Caco-2 (cell line): ENCODE results near the gene ULK2. TPM values are rescaled to one million over a fixed set of nuclear protein-coding genes. Genes with fewer than 3 reads are reported as not detected.

Source experiments
- BruUV-seq: library from RNA; stranded (reverse); fragments of 400-500 nt; replicated peaks from 2 replicates; lab custom pipeline; 2021; lab: Mats Ljungman, UMichigan
- CTCF ChIA-PET: fragments of 300-600 bp; sonication (Branson Sonifier 250); formaldehyde crosslinking; loops from one replicate; lab custom pipeline; 2022; ENCODE audit warnings: antibody characterized with exemption; lab: Charles Lee
- POLR2A ChIA-PET: fragments of 300-600 bp; sonication (Branson Sonifier 250); formaldehyde crosslinking; loops from one replicate; lab custom pipeline; 2022; ENCODE audit warnings: antibody characterized with exemption; lab: Charles Lee
- DNase-seq, 2 experiments: peaks; one replicate each; pipeline versions ENCODE4 v3.0.0 to v3.0.0-alpha.2; 2020 to 2022
- H3K27me3 ChIP-seq: replicated peaks from 2 replicates; pipeline ENCODE4 v1.6.0; 2011; ENCODE audit warnings: low read length; ENCODE audit not compliant: control insufficient read depth, insufficient read depth
- H3K36me3 ChIP-seq: 2 replicates; pipeline ENCODE4 v1.5.1; 2011; ENCODE audit warnings: low read length; ENCODE audit not compliant: control insufficient read depth, insufficient read depth
- H3K4me1 ChIP-seq: fragments of 250-450 bp; sonication (Bioruptor Pico); 2 replicates; pipeline ENCODE4 v1.5.1; 2020; ENCODE audit warnings: mild to moderate bottlenecking
- H3K4me3 ChIP-seq: 2 replicates; pipeline ENCODE4 v1.5.1; 2011; ENCODE audit warnings: low read depth, mild to moderate bottlenecking, control low read depth, low read length
- H3K9me3 ChIP-seq: fragments of 250-450 bp; sonication (Bioruptor Pico); 2 replicates; pipeline ENCODE4 v1.5.1; 2020; ENCODE audit warnings: mild to moderate bottlenecking, moderate library complexity
- H3K27ac Mint-ChIP-seq: one replicate; pipeline ENCODE4 v1.8.0; 2022; ENCODE audit warnings: mixed read lengths; ENCODE audit not compliant: unreplicated experiment
- H3K27me3 Mint-ChIP-seq: one replicate; pipeline ENCODE4 v1.8.0; 2022; ENCODE audit warnings: mixed read lengths; ENCODE audit not compliant: insufficient read depth, unreplicated experiment
- H3K36me3 Mint-ChIP-seq: one replicate; pipeline ENCODE4 v1.8.0; 2022; ENCODE audit warnings: mild to moderate bottlenecking, mixed read lengths; ENCODE audit not compliant: insufficient read depth, unreplicated experiment
- H3K4me1 Mint-ChIP-seq: one replicate; pipeline ENCODE4 v1.8.0; 2022; ENCODE audit warnings: low read depth, mixed read lengths; ENCODE audit not compliant: unreplicated experiment
- H3K4me3 Mint-ChIP-seq: one replicate; pipeline ENCODE4 v1.8.0; 2022; ENCODE audit warnings: mild to moderate bottlenecking, moderate library complexity, mixed read lengths; ENCODE audit not compliant: unreplicated experiment
- H3K9me3 Mint-ChIP-seq: one replicate; pipeline ENCODE4 v1.8.0; 2022; ENCODE audit warnings: mixed read lengths; ENCODE audit not compliant: unreplicated experiment
- CTCF ChIP-seq, 2 experiments: fragments of 200-600 bp in 1 of 2; IDR thresholded peaks; 1 replicate in 1 of 2; 2 replicates in 1 of 2; pipeline versions ENCODE4 v1.5.1 to v1.8.0; 2011 to 2022; ENCODE audit warnings: antibody characterized with exemption in 1 of 2, control low read depth in 1 of 2, inconsistent platforms in 1 of 2, low read depth in 1 of 2, low read length in 1 of 2, mild to moderate bottlenecking in 1 of 2, moderate library complexity in 1 of 2; ENCODE audit not compliant: insufficient read depth in 1 of 2, severe bottlenecking in 1 of 2, unreplicated experiment in 1 of 2
- intact Hi-C: fragments of 100-400 bp; cut with micrococcal nuclease; formaldehyde crosslinking; loops from one replicate; pipeline ENCODE4 v1.10.0; 2022; ENCODE audit not compliant: unreplicated experiment
- total RNA-seq: library from RNA; stranded (reverse); gene quantifications from 2 replicates; pipeline ENCODE4 v1.2.3, GENCODE V29; 2022

The ULK2 gene
- total RNA-seq, 1 experiment from 2014 or later = 9.2 TPM

GRCh38 chr17:19755821-19756510, 111.8 kb downstream of the ULK2 start:
- Mint-ChIP-seq H3K4me3 (no peak overlapping the region), H3K27ac (no peak overlapping the region), H3K4me1 (peaks cover 4% of the 10 kb centered on the region), H3K27me3 (no peaks in the 10 kb centered on the region), H3K9me3 (no peaks in the 10 kb centered on the region), H3K36me3 (no peaks in the 10 kb centered on the region)
- Histone ChIP-seq H3K27me3 (no peaks in the 10 kb centered on the region), H3K9me3 (no peaks in the 10 kb centered on the region), H3K36me3 (no peaks in the 10 kb centered on the region), H3K4me1 (0 out of 2 replicates have a peak, but pooled peaks cover 11% of the 10 kb centered on the region), H3K4me3 (no peak overlapping the region)
- CTCF ChIA-PET = interaction anchor here (1.0 kb wide), 1 partner anchor 108 kb away, joined by 3 read pairs; the partner anchor contains the start of gene ALDH3A2
- no peak for DNase-seq
- POLR2A ChIA-PET = no interaction called here
- intact Hi-C loops = no loop called here
- no TSS peak for BruUV-seq
- no peak for TF ChIP-seq CTCF (IDR thresholded peaks at IDR 0.05; ENCODE audit: insufficient read depth in 1 of 2, low read depth in 1 of 2, low read length in 1 of 2, severe bottlenecking in 1 of 2, unreplicated experiment in 1 of 2)

DNA sequence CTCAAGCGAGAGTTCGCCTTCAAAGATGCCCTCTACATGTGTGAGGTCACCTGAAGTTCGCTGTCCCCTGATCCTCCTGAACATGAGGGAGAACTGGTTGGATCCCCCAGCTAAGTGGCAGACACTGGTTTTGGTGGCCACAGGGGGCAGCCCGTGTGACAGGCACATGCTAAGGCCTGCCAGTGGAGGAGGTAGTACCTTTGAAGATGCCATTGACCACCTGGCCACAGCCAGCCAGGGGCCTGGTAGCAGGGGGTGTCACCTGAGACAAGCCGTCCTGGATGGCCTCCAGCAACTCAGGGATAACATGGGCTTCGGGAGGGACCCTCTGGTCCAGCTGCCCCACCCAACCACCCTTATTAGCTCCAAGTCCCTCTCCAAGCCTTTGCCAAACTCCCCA, 112.3 kb downstream of the ULK2 start:
- ChIA-PET POLR2A (no interaction called here), CTCF (interaction anchor here (1.0 kb wide), 1 partner anchor 107 kb away, joined by 3 read pairs; the partner anchor contains the start of gene ALDH3A2)
- Histone ChIP-seq H3K27me3 (no peaks in the 10 kb centered on the region), H3K4me1 (0 out of 2 replicates have a peak, but pooled peaks cover 15% of the 10 kb centered on the region), H3K9me3 (no peaks in the 10 kb centered on the region), H3K4me3 (no peak overlapping the region), H3K36me3 (no peaks in the 10 kb centered on the region)
- Mint-ChIP-seq H3K9me3 (no peaks in the 10 kb centered on the region), H3K27ac (no peak overlapping the region), H3K36me3 (no peaks in the 10 kb centered on the region), H3K4me3 (no peak overlapping the region), H3K27me3 (no peaks in the 10 kb centered on the region), H3K4me1 (peaks cover 8% of the 10 kb centered on the region)
- no peak for TF ChIP-seq CTCF (IDR thresholded peaks at IDR 0.05; ENCODE audit: insufficient read depth in 1 of 2, low read depth in 1 of 2, low read length in 1 of 2, severe bottlenecking in 1 of 2, unreplicated experiment in 1 of 2)
- intact Hi-C loops = no loop called here
- DNase-seq = no peak
- BruUV-seq = no TSS peak

DNA sequence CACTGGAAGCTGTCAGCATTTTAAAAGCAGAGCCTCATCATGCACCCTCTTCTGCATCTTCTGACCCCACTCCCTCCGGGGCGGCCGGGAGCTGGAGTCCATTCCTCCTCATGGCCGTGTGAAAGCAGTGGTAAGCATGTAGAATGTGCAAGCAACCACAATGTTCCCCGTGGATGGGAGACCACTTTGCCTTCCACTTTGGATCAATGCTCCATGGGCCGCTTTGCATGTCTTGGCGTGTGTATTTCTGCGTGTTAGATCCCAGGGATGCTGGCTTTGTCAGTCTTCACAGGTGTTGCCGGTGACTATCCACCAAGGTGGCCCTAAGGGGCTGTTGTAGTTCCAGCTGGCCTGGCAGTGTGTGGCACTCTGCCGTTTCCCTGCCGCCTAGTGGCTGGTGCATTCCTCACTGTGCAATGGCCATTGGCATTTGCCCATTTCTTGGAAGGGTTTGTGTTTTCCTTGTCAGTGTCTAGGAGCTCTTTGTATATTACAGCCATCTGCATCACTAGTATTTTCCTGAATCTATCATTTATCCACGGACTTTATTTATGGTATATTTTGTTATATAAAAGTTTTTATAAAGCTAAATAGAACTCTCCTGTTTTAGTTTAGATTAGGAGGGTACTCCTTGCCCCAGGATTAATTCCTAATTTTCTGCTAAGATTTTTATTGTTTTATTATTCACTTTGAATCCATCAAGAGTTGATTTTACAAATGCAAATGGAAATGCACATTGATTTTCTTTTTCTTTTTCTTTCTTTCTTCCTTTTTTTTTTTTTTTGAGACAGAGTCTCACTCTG, 113.9 kb downstream of the ULK2 start:
- ChIA-PET CTCF (interaction anchor here (0.6 to 1.3 kb wide), 2 partner anchors 9 to 18 kb away, joined by 4 to 5 read pairs; no protein-coding TSS in a partner anchor), POLR2A (no interaction called here)
- H3K9me3 ChIP-seq = no peaks in the 10 kb centered on the region
- Mint-ChIP-seq H3K36me3 (no peaks in the 10 kb centered on the region), H3K27me3 (no peaks in the 10 kb centered on the region), H3K4me3 (no peak overlapping the region), H3K27ac (no peak overlapping the region), H3K9me3 (no peaks in the 10 kb centered on the region), H3K4me1 (peaks cover 15% of the 10 kb centered on the region)
- no peak overlapping the region for H3K4me3 ChIP-seq
- intact Hi-C loops = no loop called here
- DNase-seq = peak in 1 of 2 experiments; percentile 29
- peaks cover 18% of the 10 kb centered on the region for H3K4me1 ChIP-seq
- no TSS peak for BruUV-seq
- no peaks in the 10 kb centered on the region for H3K36me3 ChIP-seq
- H3K27me3 ChIP-seq = no peaks in the 10 kb centered on the region
- TF ChIP-seq CTCF (IDR thresholded peaks at IDR 0.05; ENCODE audit: insufficient read depth in 1 of 2, low read depth in 1 of 2, low read length in 1 of 2, severe bottlenecking in 1 of 2, unreplicated experiment in 1 of 2) = peak in 1 of 2 experiments; percentile 23
